GM12875 (cell line): ENCODE results near the gene MEIOB.

Experiments used
- H3K4me3 ChIP-seq: one replicate; pipeline ENCODE4 v1.5.1; 2011; ENCODE audit warnings: low read depth, low read length, control low read depth
- TF ChIP-seq, protein P1 (sequence below): IDR thresholded peaks from 2 replicates; pipeline ENCODE4 v1.5.1; 2011; ENCODE audit warnings: low read depth, mild to moderate bottlenecking, control low read depth, inconsistent platforms, low read length, moderate library complexity, borderline replicate concordance; ENCODE audit not compliant: insufficient read depth

The MEIOB gene

DNA sequence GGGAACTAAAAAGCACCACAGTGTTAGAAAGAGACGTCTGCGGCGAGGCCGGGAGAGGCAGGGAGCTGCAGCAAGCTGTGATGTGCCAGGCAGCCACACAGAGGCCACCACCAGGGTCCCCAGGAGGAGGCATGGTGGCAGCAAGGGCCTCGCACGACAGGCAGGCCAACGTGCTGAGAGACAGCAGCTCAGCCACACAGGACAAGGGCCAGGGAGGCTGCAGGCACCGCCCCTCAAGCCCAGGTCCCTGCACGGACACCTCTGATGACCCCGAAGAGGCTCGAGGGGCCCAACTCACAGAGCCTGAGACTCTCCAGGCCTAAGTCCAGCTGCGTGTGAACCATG lies 51.0 kb downstream of the MEIOB start:
- TF ChIP-seq, protein P1, sequence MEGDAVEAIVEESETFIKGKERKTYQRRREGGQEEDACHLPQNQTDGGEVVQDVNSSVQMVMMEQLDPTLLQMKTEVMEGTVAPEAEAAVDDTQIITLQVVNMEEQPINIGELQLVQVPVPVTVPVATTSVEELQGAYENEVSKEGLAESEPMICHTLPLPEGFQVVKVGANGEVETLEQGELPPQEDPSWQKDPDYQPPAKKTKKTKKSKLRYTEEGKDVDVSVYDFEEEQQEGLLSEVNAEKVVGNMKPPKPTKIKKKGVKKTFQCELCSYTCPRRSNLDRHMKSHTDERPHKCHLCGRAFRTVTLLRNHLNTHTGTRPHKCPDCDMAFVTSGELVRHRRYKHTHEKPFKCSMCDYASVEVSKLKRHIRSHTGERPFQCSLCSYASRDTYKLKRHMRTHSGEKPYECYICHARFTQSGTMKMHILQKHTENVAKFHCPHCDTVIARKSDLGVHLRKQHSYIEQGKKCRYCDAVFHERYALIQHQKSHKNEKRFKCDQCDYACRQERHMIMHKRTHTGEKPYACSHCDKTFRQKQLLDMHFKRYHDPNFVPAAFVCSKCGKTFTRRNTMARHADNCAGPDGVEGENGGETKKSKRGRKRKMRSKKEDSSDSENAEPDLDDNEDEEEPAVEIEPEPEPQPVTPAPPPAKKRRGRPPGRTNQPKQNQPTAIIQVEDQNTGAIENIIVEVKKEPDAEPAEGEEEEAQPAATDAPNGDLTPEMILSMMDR = no peak
- H3K4me3 ChIP-seq = no peak overlapping the region

DNA sequence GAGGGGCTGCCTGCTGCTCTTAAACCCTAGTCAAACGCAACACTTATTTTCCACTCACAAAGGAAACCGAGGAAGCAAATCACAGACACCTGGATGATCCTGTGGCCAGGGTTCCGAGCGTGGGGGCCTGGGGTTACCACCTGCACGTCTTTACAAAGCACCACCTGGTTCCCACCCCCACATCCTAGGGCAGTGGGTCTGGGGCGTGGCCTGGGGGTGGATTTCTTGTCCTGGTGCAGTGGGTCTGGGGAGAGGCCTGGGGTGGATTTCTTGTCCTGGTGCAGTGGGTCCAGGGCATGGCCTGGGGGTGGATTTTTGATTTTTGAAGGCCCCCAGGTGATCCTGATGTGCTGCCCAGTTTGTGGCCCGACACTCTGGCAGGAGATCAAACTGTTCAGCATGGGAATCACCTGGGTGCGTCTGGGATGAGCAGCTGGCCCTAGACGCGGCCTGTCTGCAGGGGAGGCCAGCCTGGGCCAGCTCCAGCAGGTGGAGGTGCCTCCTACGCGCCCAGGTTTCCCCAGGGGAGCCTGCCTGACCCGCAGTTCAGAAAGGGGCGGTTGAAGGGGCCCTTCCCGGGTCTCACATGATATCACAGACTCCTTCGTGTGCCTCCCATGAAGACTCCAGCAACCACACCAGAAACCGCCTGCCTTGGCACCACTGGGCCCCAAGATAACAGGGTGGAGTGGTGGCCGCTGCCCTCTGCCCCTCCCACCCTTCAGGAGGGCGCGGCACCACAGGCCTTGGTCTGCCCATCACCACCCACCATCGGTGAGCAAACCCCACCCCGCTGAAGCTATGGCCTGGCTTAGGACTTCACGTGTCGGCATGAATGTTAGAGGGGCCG lies 51.6 kb downstream of the MEIOB start:
- H3K4me3 ChIP-seq = no peak overlapping the region
- TF ChIP-seq, protein P1 = no peak

DNA sequence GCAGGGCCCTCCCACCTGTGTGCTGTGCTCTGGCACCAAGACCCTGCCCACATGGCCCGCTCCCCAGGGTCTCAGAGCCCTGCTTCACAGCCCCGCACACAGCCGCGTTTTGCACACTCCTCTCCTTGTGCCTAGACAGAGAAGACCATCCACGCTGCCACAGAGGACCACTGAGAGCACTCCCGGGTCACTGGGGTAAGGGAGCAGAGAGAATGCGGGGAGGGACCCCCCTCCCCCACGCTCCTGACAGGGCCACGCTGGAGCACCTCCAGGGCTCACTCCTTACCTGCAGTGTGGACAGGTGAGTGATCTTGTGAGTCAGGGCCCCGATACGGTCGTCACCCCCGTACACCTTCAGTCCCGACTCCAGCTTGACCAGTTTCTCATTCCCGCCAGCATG lies 52.4 kb downstream of the MEIOB start:
- TF ChIP-seq, protein P1 = no peak
- H3K4me3 ChIP-seq = no peak overlapping the region

DNA sequence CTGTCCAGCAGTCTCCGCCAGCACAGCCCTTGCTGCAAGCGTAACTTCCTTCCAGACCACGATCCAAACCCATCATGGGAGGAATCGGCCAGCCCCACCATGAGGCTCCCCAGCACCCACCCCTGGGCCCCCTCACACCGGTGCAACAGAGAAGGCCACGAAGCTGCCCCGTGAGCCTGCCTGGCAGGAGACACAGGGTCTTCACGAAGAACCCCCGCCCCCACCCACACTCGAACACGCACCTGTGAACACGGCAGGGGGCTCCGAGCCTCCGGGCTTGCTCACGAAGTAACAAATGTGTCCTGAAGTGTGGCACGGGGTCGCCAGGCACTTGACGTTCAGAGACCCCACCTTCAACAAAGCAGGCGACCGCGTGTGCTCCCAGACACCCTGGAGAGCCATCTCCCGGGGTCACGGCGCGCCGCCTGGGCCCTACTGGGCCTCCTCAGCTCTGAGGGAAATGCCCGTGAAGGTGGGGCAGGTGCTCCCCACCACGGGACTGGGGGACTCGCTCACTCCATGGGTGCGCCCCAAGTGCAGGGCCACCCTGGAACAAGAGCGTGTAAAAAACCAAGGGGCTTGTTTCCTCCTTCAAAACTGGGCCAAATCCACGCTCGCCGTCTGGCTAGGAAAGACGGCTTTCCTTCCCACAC lies 53.0 kb downstream of the MEIOB start:
- H3K4me3 ChIP-seq = no peak overlapping the region
- TF ChIP-seq, protein P1 = no peak

DNA sequence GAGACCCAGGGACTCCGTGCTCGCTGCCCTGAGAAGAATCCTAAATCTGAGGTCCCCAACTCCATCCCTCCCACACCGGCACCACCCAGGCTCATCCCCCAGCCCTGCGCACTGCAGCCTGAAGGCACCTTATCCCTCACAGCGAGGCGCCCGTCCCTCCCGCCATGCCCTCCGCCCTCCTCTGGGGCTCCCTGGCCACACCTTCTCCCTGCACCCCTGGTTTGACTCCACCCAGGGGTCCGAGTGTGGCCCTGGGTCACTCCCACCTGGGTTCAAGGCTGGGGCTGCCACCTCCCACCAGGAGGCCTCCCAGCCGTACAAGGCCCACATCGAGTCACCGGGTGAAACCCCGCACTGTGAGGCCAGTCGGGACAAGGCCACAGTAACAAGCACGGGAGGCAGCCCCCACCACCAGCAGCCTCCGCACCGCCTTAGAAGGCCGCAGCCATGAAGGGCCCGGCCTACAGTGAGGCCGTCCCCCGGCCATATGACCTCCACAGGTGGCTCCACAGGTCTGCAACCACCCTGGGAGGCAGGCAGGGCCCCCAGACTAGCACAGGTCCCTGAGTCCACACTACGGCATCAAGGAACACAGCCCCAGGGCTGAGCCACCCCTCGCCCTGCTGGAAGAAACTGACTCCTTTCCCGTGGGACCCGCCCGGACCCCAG lies 53.6 kb downstream of the MEIOB start:
- H3K4me3 ChIP-seq = no peak overlapping the region
- TF ChIP-seq, protein P1 = no peak

DNA sequence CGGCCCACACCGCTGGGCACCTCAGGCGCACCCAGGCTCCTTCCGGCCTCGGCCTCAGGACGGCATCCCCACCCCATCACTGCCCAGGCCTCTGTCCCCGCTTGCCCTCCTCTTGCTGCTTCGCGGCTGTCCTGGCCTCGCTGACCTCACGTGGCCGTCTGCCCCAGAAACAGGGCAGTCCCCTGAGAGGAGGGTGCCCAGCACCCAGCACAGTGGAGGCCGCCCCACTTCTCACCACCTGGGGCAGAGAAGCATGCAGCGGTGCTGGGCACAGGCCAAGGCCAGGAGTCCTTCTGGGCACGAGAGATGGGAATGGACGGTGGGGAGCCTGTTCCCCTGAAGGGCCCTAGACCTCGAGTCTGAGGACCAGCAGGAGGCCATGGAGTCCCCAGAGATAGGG lies 54.2 kb downstream of the MEIOB start:
- TF ChIP-seq, protein P1 = no peak
- H3K4me3 ChIP-seq = no peak overlapping the region
